HepG2 (cell line): ENCODE measurements around the gene AGXT. TPM values are rescaled to one million over a fixed set of nuclear protein-coding genes. Genes with fewer than 3 reads are reported as not detected.

Experiments used
- ADNP ChIP-seq: sonication (generic); formaldehyde crosslinking; IDR thresholded peaks from 2 replicates; pipeline ENCODE4 v1.4.0; 2020; ENCODE audit warnings: missing genetic modification reagents
- DNMT3B ChIP-seq: conservative IDR thresholded peaks from 2 replicates; pipeline ENCODE4 v1.6.1; 2016; ENCODE audit warnings: missing biosample characterization, control low read depth
- EED ChIP-seq: sonication (generic); formaldehyde crosslinking; IDR thresholded peaks from 2 replicates; pipeline ENCODE4 v1.5.0; 2020; ENCODE audit warnings: mild to moderate bottlenecking, missing genetic modification reagents
- ETV6 ChIP-seq: sonication (generic); formaldehyde crosslinking; conservative IDR thresholded peaks from 2 replicates; pipeline ENCODE4 v1.4.0; 2020; ENCODE audit warnings: missing genetic modification reagents
- HDAC2 ChIP-seq: sonication (generic); formaldehyde crosslinking; IDR thresholded peaks from 2 replicates; pipeline ENCODE4 v1.4.0; 2020; ENCODE audit warnings: missing genetic modification reagents
- MAZ ChIP-seq, 2 experiments: sonication (generic) in 1 of 2; formaldehyde crosslinking in 1 of 2; IDR thresholded peaks; 2 replicates each; pipeline versions ENCODE4 v1.5.0 to v1.6.1; 2012 to 2020; ENCODE audit warnings: low read depth in 2 of 2, mild to moderate bottlenecking in 2 of 2, borderline replicate concordance in 1 of 2, improper control_type of control experiment in 1 of 2, low read length in 1 of 2, missing genetic modification reagents in 1 of 2, moderate library complexity in 1 of 2
- MYNN ChIP-seq: sonication (generic); formaldehyde crosslinking; IDR thresholded peaks from 2 replicates; pipeline ENCODE4 v1.4.0; 2020; ENCODE audit warnings: mild to moderate bottlenecking, low read depth, missing genetic modification reagents
- NBN ChIP-seq: fragments of 450-650 bp; conservative IDR thresholded peaks from 2 replicates; pipeline ENCODE4 v1.6.1; 2017
- NCOA1 ChIP-seq: sonication (generic); formaldehyde crosslinking; IDR thresholded peaks from 2 replicates; pipeline ENCODE4 v1.9.0; 2021; ENCODE audit warnings: missing genetic modification reagents
- PHF21A ChIP-seq: sonication (generic); formaldehyde crosslinking; IDR thresholded peaks from 2 replicates; pipeline ENCODE4 v1.5.0; 2020; ENCODE audit warnings: mild to moderate bottlenecking, missing genetic modification reagents
- PRDM4 ChIP-seq: sonication (generic); formaldehyde crosslinking; IDR thresholded peaks from 2 replicates; pipeline ENCODE4 v1.9.0; 2021; ENCODE audit warnings: missing genetic modification reagents, borderline replicate concordance
- RNF2 ChIP-seq: fragments of 450-650 bp; conservative IDR thresholded peaks from 2 replicates; pipeline ENCODE4 v1.6.1; 2016; ENCODE audit warnings: low read depth
- SIN3A ChIP-seq: IDR thresholded peaks from 2 replicates; pipeline ENCODE4 v1.6.1; 2011; ENCODE audit warnings: low read depth, mild to moderate bottlenecking, control low read depth, low read length, borderline replicate concordance
- SNRNP70 ChIP-seq: fragments of 200-400 bp; formaldehyde crosslinking; IDR thresholded peaks from 2 replicates; pipeline ENCODE4 v1.6.1; 2017; ENCODE audit warnings: mild to moderate bottlenecking, low read depth, low read length, moderate library complexity
- TBX2 ChIP-seq: sonication (generic); formaldehyde crosslinking; IDR thresholded peaks from 2 replicates; pipeline ENCODE4 v1.5.0; 2020; ENCODE audit warnings: missing genetic modification reagents, mild to moderate bottlenecking, borderline replicate concordance
- TEAD3 ChIP-seq: optimal IDR thresholded peaks from 2 replicates; pipeline ENCODE3; 2016; ENCODE audit warnings: borderline replicate concordance
- YEATS2 ChIP-seq: sonication (generic); formaldehyde crosslinking; IDR thresholded peaks from 2 replicates; pipeline ENCODE4 v1.4.0; 2020; ENCODE audit warnings: missing genetic modification reagents, borderline replicate concordance
- YEATS4 ChIP-seq: sonication (generic); formaldehyde crosslinking; IDR thresholded peaks from 2 replicates; pipeline ENCODE4 v1.4.0; 2020; ENCODE audit warnings: missing genetic modification reagents, borderline replicate concordance
- ZMYM3 ChIP-seq: sonication (generic); formaldehyde crosslinking; IDR thresholded peaks from 2 replicates; pipeline ENCODE4 v1.5.1; 2020; ENCODE audit warnings: mild to moderate bottlenecking, missing genetic modification reagents
- ZNF121 ChIP-seq: sonication (generic); formaldehyde crosslinking; IDR thresholded peaks from 2 replicates; pipeline ENCODE4 v1.5.0; 2020; ENCODE audit warnings: mild to moderate bottlenecking, missing genetic modification reagents
- ZNF547 ChIP-seq: sonication (generic); formaldehyde crosslinking; IDR thresholded peaks from 2 replicates; pipeline ENCODE4 v1.5.1; 2020; ENCODE audit warnings: mild to moderate bottlenecking, missing genetic modification reagents
- ZNF598 ChIP-seq: sonication (generic); formaldehyde crosslinking; IDR thresholded peaks from 2 replicates; pipeline ENCODE4 v1.5.1; 2020; ENCODE audit warnings: mild to moderate bottlenecking, missing genetic modification reagents, borderline replicate concordance
- ZNF75D ChIP-seq: sonication (generic); formaldehyde crosslinking; IDR thresholded peaks from 2 replicates; pipeline ENCODE4 v1.8.1; 2023; ENCODE audit warnings: missing genetic modification reagents, mild to moderate bottlenecking, borderline replicate concordance
- ZNF776 ChIP-seq: sonication (generic); formaldehyde crosslinking; IDR thresholded peaks from 2 replicates; pipeline ENCODE4 v1.4.0; 2020; ENCODE audit warnings: mild to moderate bottlenecking, missing genetic modification reagents
- ZNF790 ChIP-seq: sonication (generic); formaldehyde crosslinking; IDR thresholded peaks from 2 replicates; pipeline ENCODE4 v1.8.0; 2022; ENCODE audit warnings: missing genetic modification reagents, mild to moderate bottlenecking, borderline replicate concordance
- polyA plus RNA-seq, 8 experiments: library from polyadenylated mRNA; depleted of rRNA in 3 of 8; stranded (reverse) in 7 of 8; unstranded in 1 of 8; fragments of >200 nt; fragmentation: Illumina TruSeq in 4 of 8; extraction: Trizol in 4 of 8; gene quantifications; 2 replicates each; pipeline versions ENCODE4 v1.2.1 to v1.2.3, GENCODE V29; 2011 to 2016; ENCODE audit warnings: low read depth in 4 of 8, missing spikeins in 1 of 8, mixed read lengths in 1 of 8; ENCODE audit not compliant: insufficient read depth in 1 of 8
- total RNA-seq, 5 experiments: library from RNA; depleted of rRNA; stranded (reverse); fragments of >200 nt; fragmentation: Illumina TruSeq; extraction: Trizol; gene quantifications; 2 replicates each; pipeline ENCODE4 v1.2.3, GENCODE V29; 2016; ENCODE audit warnings: low read depth in 1 of 5
- TF ChIP-seq, protein P1 (sequence below): sonication (generic); formaldehyde crosslinking; IDR thresholded peaks from 2 replicates; pipeline ENCODE4 v1.5.0; 2020; ENCODE audit warnings: missing genetic modification reagents, mild to moderate bottlenecking, borderline replicate concordance
- TF ChIP-seq, protein P2 (sequence below): sonication (generic); formaldehyde crosslinking; IDR thresholded peaks from 2 replicates; pipeline ENCODE4 v1.5.0; 2020; ENCODE audit warnings: missing genetic modification reagents

The AGXT gene
- total and polyA plus RNA-seq, 2 of the 13 experiments (the other 11 are each of a cell fraction or from before 2014, with no cell fraction given), result 41.9 to 96.1 TPM

GRCh38 chr2:240876475-240877251, 8.0 kb downstream of the AGXT start (continued):
- TF ChIP-seq ZNF598 (CRISPR knock-in tag) (peak; percentile 94; the same call in 1 of the 2 replicates), HDAC2 (CRISPR knock-in tag) (peak; percentile 94), PRDM4 (no peak), YEATS4 (CRISPR knock-in tag) (peak; percentile 91), RNF2 (peak; percentile 92), ZNF121 (CRISPR knock-in tag) (no peak), SNRNP70 (no peak), ZMYM3 (CRISPR knock-in tag) (peak; percentile 74), MYNN (CRISPR knock-in tag) (0 out of 2 replicates have a peak, but pooled peaks have one; percentile 84), ADNP (no peak), ZNF790 (CRISPR knock-in tag) (peak; percentile 77; the same call in 1 of the 2 replicates), TEAD3 (CRISPR knock-in tag) (peak; percentile 74), ZNF547 (CRISPR knock-in tag) (peak; percentile 75), SIN3A (no peak), DNMT3B (CRISPR knock-in tag) (0 out of 2 replicates have a peak, but pooled peaks have one; percentile 67), ZNF75D (CRISPR knock-in tag) (no peak), PHF21A (peak; percentile 84), NCOA1 (peak; percentile 87), ZNF776 (CRISPR knock-in tag) (no peak), TBX2 (CRISPR knock-in tag) (peak; percentile 82; the same call in 1 of the 2 replicates), ETV6 (no peak), MAZ (IDR thresholded peaks at IDR 0.05; ENCODE audit: borderline replicate concordance, low read depth, low read length) (peak; percentile 20; the same call in 1 of the 2 replicates), MAZ (CRISPR knock-in tag; IDR thresholded peaks at IDR 0.05; ENCODE audit: low read depth) (no peak), YEATS2 (CRISPR knock-in tag) (peak; percentile 88; the same call in 1 of the 2 replicates), EED (no peak), NBN (no peak)
- TF ChIP-seq, protein P1, sequence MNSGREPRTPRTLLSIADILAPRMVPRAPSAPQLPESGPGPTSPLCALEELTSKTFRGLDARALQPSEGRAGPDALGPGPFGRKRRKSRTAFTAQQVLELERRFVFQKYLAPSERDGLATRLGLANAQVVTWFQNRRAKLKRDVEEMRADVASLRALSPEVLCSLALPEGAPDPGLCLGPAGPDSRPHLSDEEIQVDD (CRISPR knock-in tag), result peak; percentile 80; the same call in 1 of the 2 replicates
- TF ChIP-seq, protein P2, sequence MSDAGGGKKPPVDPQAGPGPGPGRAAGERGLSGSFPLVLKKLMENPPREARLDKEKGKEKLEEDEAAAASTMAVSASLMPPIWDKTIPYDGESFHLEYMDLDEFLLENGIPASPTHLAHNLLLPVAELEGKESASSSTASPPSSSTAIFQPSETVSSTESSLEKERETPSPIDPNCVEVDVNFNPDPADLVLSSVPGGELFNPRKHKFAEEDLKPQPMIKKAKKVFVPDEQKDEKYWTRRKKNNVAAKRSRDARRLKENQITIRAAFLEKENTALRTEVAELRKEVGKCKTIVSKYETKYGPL (CRISPR knock-in tag), result no peak
